ENCODE data around the gene ANKRD24. TPM values are rescaled to one million over a fixed set of nuclear protein-coding genes. Genes with fewer than 3 reads are reported as not detected.
A peak's percentile ranks its signal among the peaks of the same experiment; 100 is the strongest.

The ANKRD24 gene
- total and polyA plus RNA-seq, 2 of the 13 experiments (the other 11 are each of a cell fraction or from before 2014, with no cell fraction given), result 0.13 to 0.24 TPM

DNA sequence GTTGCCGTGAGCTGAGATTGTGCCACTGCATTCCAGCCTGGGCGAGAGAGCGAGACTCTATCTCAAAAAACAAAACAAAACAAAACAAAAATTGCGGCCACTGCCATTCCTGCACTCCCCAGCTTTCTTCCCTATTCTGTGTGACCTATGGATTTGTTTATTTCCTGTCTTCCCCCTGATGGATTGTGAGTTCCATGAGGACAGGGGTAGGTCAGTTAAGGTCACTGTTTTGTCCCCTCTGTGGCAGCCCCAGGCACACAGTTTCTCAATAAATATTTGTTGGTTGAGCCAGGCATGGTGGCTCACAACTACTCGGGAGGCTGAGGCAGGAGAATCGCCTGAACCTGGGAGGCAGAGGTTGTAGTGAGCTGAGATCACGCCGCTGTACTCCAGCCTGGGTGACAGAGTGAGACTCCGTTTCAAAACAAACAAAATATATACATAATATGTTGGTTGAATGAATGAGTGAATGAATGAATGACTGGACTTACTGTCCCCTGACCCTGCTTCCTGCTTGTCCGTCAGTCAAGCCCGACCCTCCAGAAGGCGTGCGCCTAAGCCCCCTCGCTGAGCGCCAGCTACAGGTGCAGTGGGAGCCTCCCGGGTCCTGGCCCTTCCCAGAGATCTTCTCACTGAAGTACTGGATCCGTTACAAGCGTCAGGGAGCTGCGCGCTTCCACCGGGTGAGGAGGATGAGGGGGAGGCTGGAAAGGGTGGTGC, 51.8 kb downstream of the ANKRD24 start (continued):
- TF ChIP-seq ZC3H13 (CRISPR knock-in tag; IDR thresholded peaks at IDR 0.05) (peak; percentile 4; the same call in 1 of the 2 replicates), DPF2 (CRISPR knock-in tag; IDR thresholded peaks at IDR 0.05; ENCODE audit: borderline replicate concordance, low read depth) (no peak), FOXC1 (CRISPR knock-in tag; IDR thresholded peaks at IDR 0.05; ENCODE audit: borderline replicate concordance) (peak; percentile 32; the same call in 1 of the 2 replicates), AGO2 (optimal IDR thresholded peaks at IDR 0.05; ENCODE audit: low read depth, low read length) (no peak), NBN (conservative IDR thresholded peaks at IDR 0.05) (no peak), ZNF230 (CRISPR knock-in tag; IDR thresholded peaks at IDR 0.05) (no peak), ZNF782 (CRISPR knock-in tag; IDR thresholded peaks at IDR 0.05; ENCODE audit: borderline replicate concordance) (no peak), THAP11 (CRISPR knock-in tag; IDR thresholded peaks at IDR 0.05) (no peak), NFKB2 (CRISPR knock-in tag; IDR thresholded peaks at IDR 0.05; ENCODE audit: borderline replicate concordance) (0 out of 2 replicates have a peak, but pooled peaks have one; percentile 26), KDM6A (CRISPR knock-in tag; IDR thresholded peaks at IDR 0.05; ENCODE audit: low read depth) (peak; percentile 47; the same call in 1 of the 2 replicates), ZNF557 (CRISPR knock-in tag; IDR thresholded peaks at IDR 0.05) (no peak), CEBPB (IDR thresholded peaks at IDR 0.05; ENCODE audit: borderline replicate concordance, low read depth, low read length) (no peak), ZNF629 (CRISPR knock-in tag; conservative IDR thresholded peaks at IDR 0.05) (0 out of 2 replicates have a peak, but pooled peaks have one; percentile 5), NCOA2 (CRISPR knock-in tag; IDR thresholded peaks at IDR 0.05) (peak; percentile 64; the same call in 1 of the 2 replicates), MED13 (CRISPR knock-in tag; IDR thresholded peaks at IDR 0.05) (no peak), ZNF644 (CRISPR knock-in tag; IDR thresholded peaks at IDR 0.05; ENCODE audit: low read depth) (no peak), BHLHE40 (IDR thresholded peaks at IDR 0.05; ENCODE audit: low read length) (no peak), HMG20A (CRISPR knock-in tag; IDR thresholded peaks at IDR 0.05; ENCODE audit: borderline replicate concordance) (no peak), ZBTB8A (CRISPR knock-in tag; IDR thresholded peaks at IDR 0.05; ENCODE audit: borderline replicate concordance, low read depth) (no peak)
- TF ChIP-seq, protein P1, sequence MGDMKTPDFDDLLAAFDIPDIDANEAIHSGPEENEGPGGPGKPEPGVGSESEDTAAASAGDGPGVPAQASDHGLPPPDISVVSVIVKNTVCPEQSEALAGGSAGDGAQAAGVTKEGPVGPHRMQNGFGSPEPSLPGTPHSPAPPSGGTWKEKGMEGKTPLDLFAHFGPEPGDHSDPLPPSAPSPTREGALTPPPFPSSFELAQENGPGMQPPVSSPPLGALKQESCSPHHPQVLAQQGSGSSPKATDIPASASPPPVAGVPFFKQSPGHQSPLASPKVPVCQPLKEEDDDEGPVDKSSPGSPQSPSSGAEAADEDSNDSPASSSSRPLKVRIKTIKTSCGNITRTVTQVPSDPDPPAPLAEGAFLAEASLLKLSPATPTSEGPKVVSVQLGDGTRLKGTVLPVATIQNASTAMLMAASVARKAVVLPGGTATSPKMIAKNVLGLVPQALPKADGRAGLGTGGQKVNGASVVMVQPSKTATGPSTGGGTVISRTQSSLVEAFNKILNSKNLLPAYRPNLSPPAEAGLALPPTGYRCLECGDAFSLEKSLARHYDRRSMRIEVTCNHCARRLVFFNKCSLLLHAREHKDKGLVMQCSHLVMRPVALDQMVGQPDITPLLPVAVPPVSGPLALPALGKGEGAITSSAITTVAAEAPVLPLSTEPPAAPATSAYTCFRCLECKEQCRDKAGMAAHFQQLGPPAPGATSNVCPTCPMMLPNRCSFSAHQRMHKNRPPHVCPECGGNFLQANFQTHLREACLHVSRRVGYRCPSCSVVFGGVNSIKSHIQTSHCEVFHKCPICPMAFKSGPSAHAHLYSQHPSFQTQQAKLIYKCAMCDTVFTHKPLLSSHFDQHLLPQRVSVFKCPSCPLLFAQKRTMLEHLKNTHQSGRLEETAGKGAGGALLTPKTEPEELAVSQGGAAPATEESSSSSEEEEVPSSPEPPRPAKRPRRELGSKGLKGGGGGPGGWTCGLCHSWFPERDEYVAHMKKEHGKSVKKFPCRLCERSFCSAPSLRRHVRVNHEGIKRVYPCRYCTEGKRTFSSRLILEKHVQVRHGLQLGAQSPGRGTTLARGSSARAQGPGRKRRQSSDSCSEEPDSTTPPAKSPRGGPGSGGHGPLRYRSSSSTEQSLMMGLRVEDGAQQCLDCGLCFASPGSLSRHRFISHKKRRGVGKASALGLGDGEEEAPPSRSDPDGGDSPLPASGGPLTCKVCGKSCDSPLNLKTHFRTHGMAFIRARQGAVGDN (CRISPR knock-in tag; IDR thresholded peaks at IDR 0.05), result peak; percentile 58; the same call in 1 of the 2 replicates
- TF ChIP-seq, protein P2, sequence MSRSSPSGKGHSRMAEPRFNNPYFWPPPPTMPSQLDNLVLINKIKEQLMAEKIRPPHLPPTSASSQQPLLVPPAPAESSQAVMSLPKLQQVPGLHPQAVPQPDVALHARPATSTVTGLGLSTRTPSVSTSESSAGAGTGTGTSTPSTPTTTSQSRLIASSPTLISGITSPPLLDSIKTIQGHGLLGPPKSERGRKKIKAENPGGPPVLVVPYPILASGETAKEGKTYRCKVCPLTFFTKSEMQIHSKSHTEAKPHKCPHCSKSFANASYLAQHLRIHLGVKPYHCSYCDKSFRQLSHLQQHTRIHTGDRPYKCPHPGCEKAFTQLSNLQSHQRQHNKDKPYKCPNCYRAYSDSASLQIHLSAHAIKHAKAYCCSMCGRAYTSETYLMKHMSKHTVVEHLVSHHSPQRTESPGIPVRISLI (CRISPR knock-in tag; IDR thresholded peaks at IDR 0.05; ENCODE audit: borderline replicate concordance), result no peak
- TF ChIP-seq, protein P3, sequence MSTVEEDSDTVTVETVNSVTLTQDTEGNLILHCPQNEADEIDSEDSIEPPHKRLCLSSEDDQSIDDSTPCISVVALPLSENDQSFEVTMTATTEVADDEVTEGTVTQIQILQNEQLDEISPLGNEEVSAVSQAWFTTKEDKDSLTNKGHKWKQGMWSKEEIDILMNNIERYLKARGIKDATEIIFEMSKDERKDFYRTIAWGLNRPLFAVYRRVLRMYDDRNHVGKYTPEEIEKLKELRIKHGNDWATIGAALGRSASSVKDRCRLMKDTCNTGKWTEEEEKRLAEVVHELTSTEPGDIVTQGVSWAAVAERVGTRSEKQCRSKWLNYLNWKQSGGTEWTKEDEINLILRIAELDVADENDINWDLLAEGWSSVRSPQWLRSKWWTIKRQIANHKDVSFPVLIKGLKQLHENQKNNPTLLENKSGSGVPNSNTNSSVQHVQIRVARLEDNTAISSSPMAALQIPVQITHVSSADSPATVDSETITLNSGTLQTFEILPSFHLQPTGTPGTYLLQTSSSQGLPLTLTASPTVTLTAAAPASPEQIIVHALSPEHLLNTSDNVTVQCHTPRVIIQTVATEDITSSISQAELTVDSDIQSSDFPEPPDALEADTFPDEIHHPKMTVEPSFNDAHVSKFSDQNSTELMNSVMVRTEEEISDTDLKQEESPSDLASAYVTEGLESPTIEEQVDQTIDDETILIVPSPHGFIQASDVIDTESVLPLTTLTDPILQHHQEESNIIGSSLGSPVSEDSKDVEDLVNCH (CRISPR knock-in tag; IDR thresholded peaks at IDR 0.05), result no peak
